GM23338 (cell line): ENCODE data around the gene MAD1L1. TPM values are rescaled to one million over a fixed set of nuclear protein-coding genes. Genes with fewer than 3 reads are reported as not detected.

Experiments
- ATAC-seq: fragments of 200-7000 bp; cut with Tn5 transposase; 3 replicates; pipeline ENCODE4 v1.9.1; 2020
- DNase-seq: peaks from one replicate; pipeline ENCODE4 v3.0.0-alpha.2; 2015; ENCODE audit warnings: low spot score
- H2AFZ ChIP-seq: fragments of 200-600 bp; sonication (generic); 2 replicates; pipeline ENCODE4 v1.8.0; 2016; ENCODE audit warnings: antibody characterized with exemption, mild to moderate bottlenecking, moderate library complexity
- H3F3A ChIP-seq: fragments of 200-600 bp; sonication (generic); replicated peaks from 2 replicates; pipeline ENCODE4 v1.8.0; 2017; ENCODE audit warnings: antibody characterized with exemption, mixed run types, low read depth
- H3K27ac ChIP-seq: fragments of 200-600 bp; sonication (generic); 2 replicates; pipeline ENCODE4 v1.6.1; 2016; ENCODE audit warnings: low read depth
- H3K27me3 ChIP-seq: fragments of 200-600 bp; sonication (generic); 2 replicates; pipeline ENCODE4 v1.8.0; 2016; ENCODE audit warnings: mild to moderate bottlenecking, mixed run types, moderate library complexity; ENCODE audit not compliant: insufficient read depth
- H3K36me3 ChIP-seq: fragments of 200-600 bp; sonication (generic); 2 replicates; pipeline ENCODE4 v1.8.0; 2016; ENCODE audit warnings: mild to moderate bottlenecking; ENCODE audit not compliant: insufficient read depth
- H3K4me1 ChIP-seq: fragments of 200-600 bp; sonication (generic); 2 replicates; pipeline ENCODE4 v1.8.0; 2016; ENCODE audit warnings: mild to moderate bottlenecking, moderate library complexity; ENCODE audit not compliant: insufficient read depth
- H3K4me2 ChIP-seq: fragments of 200-600 bp; sonication (generic); 2 replicates; pipeline ENCODE4 v1.7.1; 2017; ENCODE audit warnings: mixed run types
- H3K4me3 ChIP-seq: fragments of 200-600 bp; sonication (generic); 2 replicates; pipeline ENCODE4 v1.6.1; 2016; ENCODE audit warnings: mixed run types
- H3K79me2 ChIP-seq: fragments of 200-600 bp; sonication (generic); replicated peaks from 2 replicates; pipeline ENCODE4 v1.8.0; 2017; ENCODE audit warnings: mild to moderate bottlenecking; ENCODE audit not compliant: insufficient read depth
- H3K9me2 ChIP-seq: fragments of 200-600 bp; sonication (generic); 2 replicates; pipeline ENCODE4 v1.8.0; 2017; ENCODE audit not compliant: insufficient read depth
- H4K20me1 ChIP-seq: fragments of 200-600 bp; sonication (generic); replicated peaks from 2 replicates; pipeline ENCODE4 v1.8.0; 2017; ENCODE audit warnings: mild to moderate bottlenecking; ENCODE audit not compliant: insufficient read depth
- H3K27ac Mint-ChIP-seq: 2 replicates; pipeline ENCODE4 v1.8.0; 2020; ENCODE audit warnings: inconsistent platforms, mild to moderate bottlenecking, moderate library complexity, mixed read lengths
- H3K27me3 Mint-ChIP-seq: 3 replicates; pipeline ENCODE4 v1.8.0; 2022; ENCODE audit warnings: low read depth, mild to moderate bottlenecking, moderate library complexity, mixed read lengths, inconsistent platforms; ENCODE audit not compliant: insufficient read depth, poor library complexity
- H3K36me3 Mint-ChIP-seq: 3 replicates; pipeline ENCODE4 v1.8.0; 2021; ENCODE audit warnings: low read depth, mild to moderate bottlenecking, inconsistent platforms, moderate library complexity, mixed read lengths
- H3K4me1 Mint-ChIP-seq: 3 replicates; pipeline ENCODE4 v1.8.0; 2020; ENCODE audit warnings: mild to moderate bottlenecking, inconsistent platforms, mixed read lengths
- H3K4me3 Mint-ChIP-seq: 3 replicates; pipeline ENCODE4 v1.8.0; 2021; ENCODE audit warnings: moderate library complexity, mild to moderate bottlenecking, inconsistent platforms, mixed read lengths
- H3K9me3 Mint-ChIP-seq: 3 replicates; pipeline ENCODE4 v1.8.0; 2020; ENCODE audit warnings: moderate library complexity, mild to moderate bottlenecking, inconsistent platforms, mixed read lengths
- CREB1 ChIP-seq: fragments of 250-450 bp; sonication (Bioruptor Pico); IDR thresholded peaks from 2 replicates; pipeline ENCODE4 v1.5.0; 2020; ENCODE audit warnings: low read depth, mild to moderate bottlenecking, moderate library complexity
- EZH2 ChIP-seq: fragments of 200-600 bp; sonication (generic); IDR thresholded peaks from one replicate; pipeline ENCODE4 v1.8.0; 2017; ENCODE audit warnings: antibody characterized with exemption, mild to moderate bottlenecking, low read depth; ENCODE audit not compliant: unreplicated experiment
- EZH2phosphoT487 ChIP-seq: fragments of 200-600 bp; sonication (generic); IDR thresholded peaks from one replicate; pipeline ENCODE4 v1.8.1; 2018; ENCODE audit warnings: antibody characterized with exemption; ENCODE audit not compliant: unreplicated experiment
- JUNB ChIP-seq: IDR thresholded peaks from one replicate; pipeline ENCODE4 v1.6.1; 2016; ENCODE audit warnings: antibody characterized with exemption; ENCODE audit not compliant: unreplicated experiment
- NANOG ChIP-seq: IDR thresholded peaks from 2 replicates; pipeline ENCODE4 v1.6.1; 2016; ENCODE audit warnings: antibody characterized with exemption, borderline replicate concordance
- POLR2AphosphoS5 ChIP-seq: IDR thresholded peaks from 2 replicates; pipeline ENCODE4 v1.6.1; 2016; ENCODE audit warnings: antibody characterized with exemption, low read depth
- STAT1 ChIP-seq: IDR thresholded peaks from one replicate; pipeline ENCODE4 v1.6.1; 2016; ENCODE audit warnings: antibody characterized with exemption; ENCODE audit not compliant: unreplicated experiment
- ZNF114 ChIP-seq: fragments of 250-450 bp; sonication (Bioruptor Pico); IDR thresholded peaks from 2 replicates; pipeline ENCODE4 v1.5.0; 2020; ENCODE audit warnings: mild to moderate bottlenecking, moderate library complexity
- polyA plus RNA-seq: library from polyadenylated mRNA; unstranded; fragments of >200 nt; fragmentation: Nextera tagmentation; extraction: Ambion mirVana; gene quantifications from 2 replicates; pipeline ENCODE4 v1.2.1, GENCODE V29; 2016
- total RNA-seq: library from RNA; depleted of rRNA; stranded (reverse); fragments of >200 nt; shearing (Covaris generic); gene quantifications from 2 replicates; pipeline ENCODE4 v1.2.3, GENCODE V29; 2014
- TF ChIP-seq, protein P1 (sequence below): IDR thresholded peaks from one replicate; pipeline ENCODE4 v1.6.1; 2018; ENCODE audit warnings: antibody characterized with exemption; ENCODE audit not compliant: unreplicated experiment

MAD1L1 gene
- total and polyA plus RNA-seq, 2 experiments from 2014 or later, result 40.3 to 59.3 TPM

DNA sequence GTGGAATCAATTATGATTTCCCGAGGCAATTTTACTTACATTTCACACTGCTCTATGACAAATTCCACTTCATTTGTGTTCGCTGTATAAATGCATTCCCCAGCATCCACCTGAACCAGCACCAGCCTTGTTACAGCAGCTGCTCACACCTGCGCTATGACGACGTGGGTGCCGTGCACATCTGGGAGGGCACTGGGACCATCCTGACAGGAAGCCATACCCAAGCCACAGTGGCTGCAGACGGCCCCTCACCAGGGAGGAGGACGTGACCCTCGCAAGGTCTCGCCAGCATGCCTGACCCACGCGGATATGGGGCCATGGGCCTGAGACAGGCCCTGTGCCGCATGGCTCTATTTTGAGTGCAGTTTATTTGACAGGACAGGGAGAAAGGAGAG lies 201.3 kb downstream of the MAD1L1 start:
- TF ChIP-seq ZNF114 (no peak), POLR2AphosphoS5 (no peak), EZH2phosphoT487 (no peak)
- TF ChIP-seq, protein P1, sequence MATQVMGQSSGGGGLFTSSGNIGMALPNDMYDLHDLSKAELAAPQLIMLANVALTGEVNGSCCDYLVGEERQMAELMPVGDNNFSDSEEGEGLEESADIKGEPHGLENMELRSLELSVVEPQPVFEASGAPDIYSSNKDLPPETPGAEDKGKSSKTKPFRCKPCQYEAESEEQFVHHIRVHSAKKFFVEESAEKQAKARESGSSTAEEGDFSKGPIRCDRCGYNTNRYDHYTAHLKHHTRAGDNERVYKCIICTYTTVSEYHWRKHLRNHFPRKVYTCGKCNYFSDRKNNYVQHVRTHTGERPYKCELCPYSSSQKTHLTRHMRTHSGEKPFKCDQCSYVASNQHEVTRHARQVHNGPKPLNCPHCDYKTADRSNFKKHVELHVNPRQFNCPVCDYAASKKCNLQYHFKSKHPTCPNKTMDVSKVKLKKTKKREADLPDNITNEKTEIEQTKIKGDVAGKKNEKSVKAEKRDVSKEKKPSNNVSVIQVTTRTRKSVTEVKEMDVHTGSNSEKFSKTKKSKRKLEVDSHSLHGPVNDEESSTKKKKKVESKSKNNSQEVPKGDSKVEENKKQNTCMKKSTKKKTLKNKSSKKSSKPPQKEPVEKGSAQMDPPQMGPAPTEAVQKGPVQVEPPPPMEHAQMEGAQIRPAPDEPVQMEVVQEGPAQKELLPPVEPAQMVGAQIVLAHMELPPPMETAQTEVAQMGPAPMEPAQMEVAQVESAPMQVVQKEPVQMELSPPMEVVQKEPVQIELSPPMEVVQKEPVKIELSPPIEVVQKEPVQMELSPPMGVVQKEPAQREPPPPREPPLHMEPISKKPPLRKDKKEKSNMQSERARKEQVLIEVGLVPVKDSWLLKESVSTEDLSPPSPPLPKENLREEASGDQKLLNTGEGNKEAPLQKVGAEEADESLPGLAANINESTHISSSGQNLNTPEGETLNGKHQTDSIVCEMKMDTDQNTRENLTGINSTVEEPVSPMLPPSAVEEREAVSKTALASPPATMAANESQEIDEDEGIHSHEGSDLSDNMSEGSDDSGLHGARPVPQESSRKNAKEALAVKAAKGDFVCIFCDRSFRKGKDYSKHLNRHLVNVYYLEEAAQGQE, result no peak
- no peak overlapping the region for H3K27ac ChIP-seq
- no peaks in the 10 kb centered on the region for H4K20me1 ChIP-seq
- no peak overlapping the region for H3K4me3 Mint-ChIP-seq
- H3K4me1 ChIP-seq, result no peaks in the 10 kb centered on the region
- no peak overlapping the region for H2AFZ ChIP-seq
- H3K4me3 ChIP-seq, result no peak overlapping the region
- H3K4me1 Mint-ChIP-seq, result peaks cover 21% of the 10 kb centered on the region
- H3K4me2 ChIP-seq, result no peak overlapping the region
- H3F3A ChIP-seq, result no peaks in the 10 kb centered on the region
- peaks cover 12% of the 10 kb centered on the region for H3K27me3 Mint-ChIP-seq
- ATAC-seq (no peak), DNase-seq (no peak)
- no peaks in the 10 kb centered on the region for H3K9me3 Mint-ChIP-seq
- no peaks in the 10 kb centered on the region for H3K9me2 ChIP-seq
- peaks cover 5% of the 10 kb centered on the region; the same call in 1 of the 3 replicates for H3K36me3 Mint-ChIP-seq
- peaks cover 7% of the 10 kb centered on the region for H3K79me2 ChIP-seq
- no peaks in the 10 kb centered on the region for H3K27me3 ChIP-seq
- peak overlapping the region; percentile 53 for H3K27ac Mint-ChIP-seq
- no peaks in the 10 kb centered on the region; the same call in 1 of the 2 replicates for H3K36me3 ChIP-seq

DNA sequence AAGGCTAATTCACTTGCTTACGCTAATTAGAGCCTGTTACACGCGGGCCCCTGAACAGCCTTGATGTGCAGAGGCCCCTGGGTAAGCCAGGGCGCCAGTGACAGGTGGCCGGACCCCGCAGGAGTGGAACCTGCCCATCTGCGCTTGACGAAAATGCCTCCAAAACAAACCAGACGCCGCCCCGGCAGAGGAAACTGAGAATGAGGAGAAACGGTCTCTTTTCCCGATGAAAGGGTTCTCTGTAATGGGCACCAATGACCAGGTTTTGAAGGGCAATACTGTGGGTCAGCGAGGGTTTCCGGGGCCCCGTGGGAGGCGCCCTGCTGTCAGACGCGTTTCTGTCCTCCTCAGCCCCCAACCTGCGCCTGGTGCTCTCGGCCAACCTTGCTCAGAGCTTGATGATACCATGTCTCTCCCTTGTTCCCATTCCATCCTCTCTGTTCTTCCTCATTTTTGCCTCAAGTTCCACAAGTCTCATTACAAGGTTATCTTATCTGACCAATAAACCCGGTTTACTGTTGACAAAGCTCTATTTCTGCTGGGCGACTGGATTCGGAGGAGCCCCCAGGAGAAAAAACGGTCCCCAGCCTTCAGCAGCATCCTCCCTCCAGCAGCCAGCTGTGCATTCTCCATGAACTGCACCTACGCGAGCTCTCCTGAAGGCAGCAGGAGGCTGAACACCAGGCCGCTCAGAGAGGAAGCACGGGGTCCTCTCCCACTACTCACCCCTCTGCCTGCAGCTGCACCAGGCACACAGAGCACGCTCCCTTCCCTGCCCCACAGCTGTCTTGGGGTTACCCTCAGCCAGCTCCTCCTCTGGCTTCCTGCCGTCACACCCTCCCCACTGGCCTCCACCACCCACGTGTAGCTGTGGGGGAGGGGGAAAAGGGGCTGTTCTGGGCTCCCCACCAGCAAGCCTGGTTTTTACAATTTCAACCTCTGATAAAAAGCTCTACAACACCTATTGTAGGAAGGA lies 202.0 kb downstream of the MAD1L1 start:
- Histone ChIP-seq H2AFZ (no peak overlapping the region), H3K4me2 (no peak overlapping the region), H3K36me3 (peaks cover under 1% of the 10 kb centered on the region), H3K27ac (0 out of 2 replicates have a peak overlapping the region, but pooled peaks have one; percentile 26), H3K27me3 (no peaks in the 10 kb centered on the region), H3K4me1 (no peaks in the 10 kb centered on the region), H3F3A (no peaks in the 10 kb centered on the region), H4K20me1 (no peaks in the 10 kb centered on the region), H3K4me3 (no peak overlapping the region), H3K79me2 (peaks cover 7% of the 10 kb centered on the region), H3K9me2 (no peaks in the 10 kb centered on the region)
- peaks cover 12% of the 10 kb centered on the region for H3K27me3 Mint-ChIP-seq
- peaks cover 5% of the 10 kb centered on the region; the same call in 1 of the 3 replicates for H3K36me3 Mint-ChIP-seq
- no peak overlapping the region for H3K27ac Mint-ChIP-seq
- H3K4me1 Mint-ChIP-seq, result peaks cover 21% of the 10 kb centered on the region
- ATAC-seq (peak; percentile 52), DNase-seq (no peak)
- no peaks in the 10 kb centered on the region for H3K9me3 Mint-ChIP-seq
- H3K4me3 Mint-ChIP-seq, result no peak overlapping the region
- no peak for TF ChIP-seq JUNB
- TF ChIP-seq EZH2, result no peak
- TF ChIP-seq STAT1, result no peak
- no peak for TF ChIP-seq EZH2phosphoT487
- no peak for TF ChIP-seq POLR2AphosphoS5
- TF ChIP-seq CREB1 (CRISPR knock-in tag), result no peak
- TF ChIP-seq, protein P1, result no peak
- TF ChIP-seq ZNF114, result no peak
- TF ChIP-seq NANOG, result no peak
